HG02970 (cell line): Measurements from ENCODE around the gene ARMC8.

Experiments used
- ATAC-seq: cut with Tn5 transposase; IDR thresholded peaks from one replicate; pipeline ENCODE4 v1.9.1; 2021; ENCODE audit warnings: mild to moderate bottlenecking, moderate library complexity, moderate number of reproducible peaks; ENCODE audit not compliant: unreplicated experiment, low FRiP score

ARMC8 gene

GRCh38 chr3:138197524-138197923 lies 10.4 kb downstream of the ARMC8 start:
- ATAC-seq, result no peak

GRCh38 chr3:138199851-138200250 lies 12.8 kb downstream of the ARMC8 start:
- ATAC-seq, result no peak

- no peak for ATAC-seq
Observed at GRCh38 chr3:138200424-138200823, 13.3 kb downstream of the ARMC8 start.

GRCh38 chr3:138202945-138203701 lies 16.0 kb downstream of the ARMC8 start:
- no peak for ATAC-seq

GRCh38 chr3:138203938-138204337 lies 16.8 kb downstream of the ARMC8 start:
- no peak for ATAC-seq

GRCh38 chr3:138205527-138205926 lies 18.4 kb downstream of the ARMC8 start:
- ATAC-seq, result no peak

GRCh38 chr3:138206196-138206595 lies 19.1 kb downstream of the ARMC8 start:
- no peak for ATAC-seq

GRCh38 chr3:138210528-138210927 lies 23.4 kb downstream of the ARMC8 start:
- no peak for ATAC-seq

GRCh38 chr3:138213398-138214085 lies 26.4 kb downstream of the ARMC8 start:
- ATAC-seq, result no peak

- no peak for ATAC-seq
Observed at GRCh38 chr3:138219255-138219654, 32.2 kb downstream of the ARMC8 start.

GRCh38 chr3:138220242-138220641 lies 33.1 kb downstream of the ARMC8 start:
- no peak for ATAC-seq

GRCh38 chr3:138220788-138221187 lies 33.7 kb downstream of the ARMC8 start:
- ATAC-seq, result no peak

GRCh38 chr3:138222131-138222941 lies 35.2 kb downstream of the ARMC8 start:
- no peak for ATAC-seq

GRCh38 chr3:138222942-138223287 lies 35.8 kb downstream of the ARMC8 start:
- no peak for ATAC-seq

GRCh38 chr3:138227650-138228049 lies 40.5 kb downstream of the ARMC8 start:
- ATAC-seq, result no peak

GRCh38 chr3:138230525-138230924 lies 43.4 kb downstream of the ARMC8 start:
- no peak for ATAC-seq

- ATAC-seq, result no peak
Observed at GRCh38 chr3:138232705-138233364, 45.7 kb downstream of the ARMC8 start.

GRCh38 chr3:138234401-138235179 lies 47.5 kb downstream of the ARMC8 start:
- ATAC-seq, result no peak

- ATAC-seq, result no peak
Observed at GRCh38 chr3:138238711-138239110, 51.6 kb downstream of the ARMC8 start.

GRCh38 chr3:138241061-138241460 lies 54.0 kb downstream of the ARMC8 start:
- ATAC-seq, result no peak
